ENCODE results near the gene ACAP3. TPM values are rescaled to one million over a fixed set of nuclear protein-coding genes. Genes with fewer than 3 reads are reported as not detected.

ACAP3 gene
- total and polyA plus RNA-seq, 4 donors, result 2.7 to 24.8 (median 15.0) TPM

DNA sequence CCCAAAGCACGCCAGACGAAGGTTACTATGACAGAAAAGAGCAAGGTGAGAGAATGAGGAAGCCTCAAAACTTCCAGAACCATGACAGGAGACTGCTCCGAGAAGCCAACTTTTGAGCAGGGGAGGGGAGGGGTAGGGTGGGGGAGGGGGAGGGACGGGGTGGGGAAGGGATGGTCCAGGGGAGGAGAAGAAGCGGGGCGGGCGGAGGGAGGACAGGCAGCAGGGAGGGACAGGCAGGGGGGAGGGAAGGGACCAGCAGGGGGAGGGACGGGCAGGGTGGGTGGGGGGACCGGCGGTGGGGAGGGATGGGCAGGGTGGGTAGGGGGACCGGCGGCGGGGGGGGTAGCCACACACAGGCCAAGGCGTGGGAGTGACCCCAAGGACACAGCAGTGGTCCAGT lies 14.7 kb upstream of the ACAP3 start:
- 90% methylated on average over 13 of the region's 14 CpGs for WGBS
- Histone ChIP-seq H3K4me1 (ENCODE audit: control insufficient read depth in 4 of 4, insufficient read depth in 4 of 4, low read length in 3 of 4) (peaks cover 7 to 41% (median 28%) of the 10 kb centered on the region in 4 donors), H3K27me3 (ENCODE audit: control insufficient read depth in 4 of 4, insufficient read depth in 4 of 4, low read length in 3 of 4) (no peaks in the 10 kb centered on the region), H3K4me3 (ENCODE audit: low read depth in 1 of 3, low read length in 3 of 3) (no peak overlapping the region), H3K9me3 (ENCODE audit: control insufficient read depth in 4 of 4, low read length in 3 of 4) (no peaks in the 10 kb centered on the region), H3K9ac (ENCODE audit: low read depth in 1 of 2, low read length in 2 of 2) (no peak overlapping the region), H3K27ac (ENCODE audit: low read depth in 1 of 2, low read length in 2 of 2) (no peak overlapping the region), H3K36me3 (ENCODE audit: control insufficient read depth in 4 of 4, insufficient read depth in 3 of 4, low read depth in 1 of 4, low read length in 3 of 4) (peaks cover 2 to 7% (median 4%) of the 10 kb centered on the region in 4 donors)
- DNase-seq (ENCODE audit: low spot score), result no peak
- TF ChIP-seq, protein P1, sequence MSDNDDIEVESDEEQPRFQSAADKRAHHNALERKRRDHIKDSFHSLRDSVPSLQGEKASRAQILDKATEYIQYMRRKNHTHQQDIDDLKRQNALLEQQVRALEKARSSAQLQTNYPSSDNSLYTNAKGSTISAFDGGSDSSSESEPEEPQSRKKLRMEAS (IDR thresholded peaks at IDR 0.05), result no peak
- no peak for TF ChIP-seq HNF4A (conservative IDR thresholded peaks at IDR 0.05)
- TF ChIP-seq RXRA (IDR thresholded peaks at IDR 0.05), result no peak
- no peak for TF ChIP-seq HNF4G (IDR thresholded peaks at IDR 0.05)
- no peak for TF ChIP-seq RAD21 (IDR thresholded peaks at IDR 0.05)
- TF ChIP-seq FOXA2 (IDR thresholded peaks at IDR 0.05), result no peak
- TF ChIP-seq EGR1 (IDR thresholded peaks at IDR 0.05; ENCODE audit: low read depth in 2 of 2), result no peak
- no peak for TF ChIP-seq NR2F2 (IDR thresholded peaks at IDR 0.05)

DNA sequence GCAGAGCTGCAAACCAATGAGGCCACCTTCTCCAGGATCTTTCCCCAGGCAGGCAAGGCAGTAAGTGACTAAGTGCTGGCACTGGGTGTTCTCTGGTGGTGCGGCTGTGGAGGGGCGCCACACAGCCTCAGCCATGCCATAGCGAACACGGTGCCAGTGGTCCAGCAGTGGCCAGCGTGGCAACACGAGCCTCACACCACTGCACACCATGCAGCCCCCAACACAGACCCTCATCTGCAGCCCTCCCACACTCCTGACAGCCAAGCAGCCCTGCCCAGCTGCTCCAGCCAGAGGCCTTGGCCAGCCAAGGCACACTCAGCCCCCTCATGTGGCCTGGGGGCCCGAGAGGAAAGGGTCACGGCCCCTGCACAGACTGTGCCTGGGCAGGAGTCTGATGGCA lies 13.7 kb upstream of the ACAP3 start:
- Histone ChIP-seq H3K4me3 (ENCODE audit: low read depth in 1 of 3, low read length in 3 of 3) (no peak overlapping the region), H3K9me3 (ENCODE audit: control insufficient read depth in 4 of 4, low read length in 3 of 4) (no peaks in the 10 kb centered on the region), H3K9ac (ENCODE audit: low read depth in 1 of 2, low read length in 2 of 2) (no peak overlapping the region), H3K36me3 (ENCODE audit: control insufficient read depth in 4 of 4, insufficient read depth in 3 of 4, low read depth in 1 of 4, low read length in 3 of 4) (peaks cover 0 to 7% (median 4%) of the 10 kb centered on the region in 4 donors), H3K27ac (ENCODE audit: low read depth in 1 of 2, low read length in 2 of 2) (no peak overlapping the region), H3K4me1 (ENCODE audit: control insufficient read depth in 4 of 4, insufficient read depth in 4 of 4, low read length in 3 of 4) (peaks cover 7 to 36% (median 25%) of the 10 kb centered on the region in 4 donors), H3K27me3 (ENCODE audit: control insufficient read depth in 4 of 4, insufficient read depth in 4 of 4, low read length in 3 of 4) (no peaks in the 10 kb centered on the region)
- no peak for DNase-seq (ENCODE audit: low spot score)
- 98% methylated on average over 8 of the region's 8 CpGs for WGBS
- TF ChIP-seq YY1 (IDR thresholded peaks at IDR 0.05) (no peak), RAD21 (IDR thresholded peaks at IDR 0.05) (no peak)
- TF ChIP-seq, protein P2, sequence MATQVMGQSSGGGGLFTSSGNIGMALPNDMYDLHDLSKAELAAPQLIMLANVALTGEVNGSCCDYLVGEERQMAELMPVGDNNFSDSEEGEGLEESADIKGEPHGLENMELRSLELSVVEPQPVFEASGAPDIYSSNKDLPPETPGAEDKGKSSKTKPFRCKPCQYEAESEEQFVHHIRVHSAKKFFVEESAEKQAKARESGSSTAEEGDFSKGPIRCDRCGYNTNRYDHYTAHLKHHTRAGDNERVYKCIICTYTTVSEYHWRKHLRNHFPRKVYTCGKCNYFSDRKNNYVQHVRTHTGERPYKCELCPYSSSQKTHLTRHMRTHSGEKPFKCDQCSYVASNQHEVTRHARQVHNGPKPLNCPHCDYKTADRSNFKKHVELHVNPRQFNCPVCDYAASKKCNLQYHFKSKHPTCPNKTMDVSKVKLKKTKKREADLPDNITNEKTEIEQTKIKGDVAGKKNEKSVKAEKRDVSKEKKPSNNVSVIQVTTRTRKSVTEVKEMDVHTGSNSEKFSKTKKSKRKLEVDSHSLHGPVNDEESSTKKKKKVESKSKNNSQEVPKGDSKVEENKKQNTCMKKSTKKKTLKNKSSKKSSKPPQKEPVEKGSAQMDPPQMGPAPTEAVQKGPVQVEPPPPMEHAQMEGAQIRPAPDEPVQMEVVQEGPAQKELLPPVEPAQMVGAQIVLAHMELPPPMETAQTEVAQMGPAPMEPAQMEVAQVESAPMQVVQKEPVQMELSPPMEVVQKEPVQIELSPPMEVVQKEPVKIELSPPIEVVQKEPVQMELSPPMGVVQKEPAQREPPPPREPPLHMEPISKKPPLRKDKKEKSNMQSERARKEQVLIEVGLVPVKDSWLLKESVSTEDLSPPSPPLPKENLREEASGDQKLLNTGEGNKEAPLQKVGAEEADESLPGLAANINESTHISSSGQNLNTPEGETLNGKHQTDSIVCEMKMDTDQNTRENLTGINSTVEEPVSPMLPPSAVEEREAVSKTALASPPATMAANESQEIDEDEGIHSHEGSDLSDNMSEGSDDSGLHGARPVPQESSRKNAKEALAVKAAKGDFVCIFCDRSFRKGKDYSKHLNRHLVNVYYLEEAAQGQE (IDR thresholded peaks at IDR 0.05), result no peak
- TF ChIP-seq, protein P3, sequence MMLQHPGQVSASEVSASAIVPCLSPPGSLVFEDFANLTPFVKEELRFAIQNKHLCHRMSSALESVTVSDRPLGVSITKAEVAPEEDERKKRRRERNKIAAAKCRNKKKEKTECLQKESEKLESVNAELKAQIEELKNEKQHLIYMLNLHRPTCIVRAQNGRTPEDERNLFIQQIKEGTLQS (IDR thresholded peaks at IDR 0.05), result no peak
- TF ChIP-seq, protein P4, sequence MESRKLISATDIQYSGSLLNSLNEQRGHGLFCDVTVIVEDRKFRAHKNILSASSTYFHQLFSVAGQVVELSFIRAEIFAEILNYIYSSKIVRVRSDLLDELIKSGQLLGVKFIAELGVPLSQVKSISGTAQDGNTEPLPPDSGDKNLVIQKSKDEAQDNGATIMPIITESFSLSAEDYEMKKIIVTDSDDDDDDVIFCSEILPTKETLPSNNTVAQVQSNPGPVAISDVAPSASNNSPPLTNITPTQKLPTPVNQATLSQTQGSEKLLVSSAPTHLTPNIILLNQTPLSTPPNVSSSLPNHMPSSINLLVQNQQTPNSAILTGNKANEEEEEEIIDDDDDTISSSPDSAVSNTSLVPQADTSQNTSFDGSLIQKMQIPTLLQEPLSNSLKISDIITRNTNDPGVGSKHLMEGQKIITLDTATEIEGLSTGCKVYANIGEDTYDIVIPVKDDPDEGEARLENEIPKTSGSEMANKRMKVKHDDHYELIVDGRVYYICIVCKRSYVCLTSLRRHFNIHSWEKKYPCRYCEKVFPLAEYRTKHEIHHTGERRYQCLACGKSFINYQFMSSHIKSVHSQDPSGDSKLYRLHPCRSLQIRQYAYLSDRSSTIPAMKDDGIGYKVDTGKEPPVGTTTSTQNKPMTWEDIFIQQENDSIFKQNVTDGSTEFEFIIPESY (IDR thresholded peaks at IDR 0.05), result no peak

Data from liver (tissue), 9 donors.